NCI-H146 treated with DMSO at 0.1 percent for 48 hours (cell line): Measurements from ENCODE around the gene OSMR.

Source experiments
- DNase-seq: peaks from one replicate; lab custom pipeline; 2025; ENCODE audit not compliant: unreplicated experiment; lab: John Stamatoyannopoulos, UW

OSMR gene

DNA sequence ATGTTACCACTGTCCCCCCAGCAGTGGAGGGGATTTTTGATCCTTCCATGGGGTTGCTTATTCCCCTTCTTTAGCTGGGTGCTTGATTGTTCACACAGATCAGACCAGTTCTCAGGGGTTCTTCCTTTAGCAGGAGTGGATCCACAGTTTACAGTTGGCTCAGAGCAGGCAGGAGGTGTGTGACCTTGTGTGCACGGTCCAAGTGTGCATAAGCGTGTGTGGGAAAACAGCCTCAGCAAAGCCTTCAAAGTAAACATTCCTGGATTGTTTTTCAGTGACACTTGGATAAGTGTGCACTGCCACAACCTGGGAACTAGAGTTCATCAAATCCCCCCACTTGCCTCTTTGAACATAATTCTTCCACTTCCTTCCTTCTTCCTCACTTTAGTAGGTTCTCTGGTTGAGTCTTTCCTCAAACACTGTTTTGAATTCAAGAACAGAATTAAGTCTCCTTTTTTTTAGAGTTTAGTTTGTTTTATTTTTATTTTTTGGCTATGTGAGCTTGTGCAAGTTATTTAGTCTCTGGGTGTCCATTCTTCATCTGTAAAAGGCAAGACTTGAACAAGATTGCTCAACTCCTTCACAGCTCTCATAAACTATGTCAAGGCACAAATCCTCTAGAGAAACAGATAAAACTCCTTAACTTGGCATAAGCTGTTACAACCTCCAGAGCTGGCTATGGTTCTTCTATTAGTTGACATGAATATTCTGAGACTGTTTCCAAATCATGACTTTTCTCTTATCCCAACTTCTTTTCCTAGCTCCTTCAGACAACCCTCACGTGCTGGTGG is 78.0 kb downstream of the OSMR start:
- no peak for DNase-seq

- no peak for DNase-seq
Measured at GRCh38 chr5:38925154-38925925, 79.5 kb downstream of the OSMR start.

- no peak for DNase-seq
Measured at GRCh38 chr5:38926121-38926520, 80.3 kb downstream of the OSMR start.

DNA sequence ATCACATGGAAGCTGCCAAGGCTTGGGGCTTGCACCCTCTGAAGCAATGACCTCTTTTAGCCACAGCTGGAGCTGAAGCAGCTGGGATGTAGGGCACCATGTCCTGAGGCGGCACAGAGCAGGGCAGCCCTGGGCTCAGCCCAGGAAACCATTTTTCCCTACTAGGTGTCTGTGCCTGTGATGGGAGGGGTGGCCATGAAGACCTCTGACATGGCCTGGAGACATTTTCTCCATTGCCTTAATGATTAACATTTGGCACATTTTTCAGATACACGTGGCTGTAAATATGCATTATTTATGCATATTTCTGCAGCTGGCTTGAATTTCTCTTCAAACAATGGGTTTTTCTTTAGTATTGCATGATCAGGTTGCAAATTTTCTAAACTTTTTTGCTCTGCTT is 81.7 kb downstream of the OSMR start:
- DNase-seq = no peak

DNA sequence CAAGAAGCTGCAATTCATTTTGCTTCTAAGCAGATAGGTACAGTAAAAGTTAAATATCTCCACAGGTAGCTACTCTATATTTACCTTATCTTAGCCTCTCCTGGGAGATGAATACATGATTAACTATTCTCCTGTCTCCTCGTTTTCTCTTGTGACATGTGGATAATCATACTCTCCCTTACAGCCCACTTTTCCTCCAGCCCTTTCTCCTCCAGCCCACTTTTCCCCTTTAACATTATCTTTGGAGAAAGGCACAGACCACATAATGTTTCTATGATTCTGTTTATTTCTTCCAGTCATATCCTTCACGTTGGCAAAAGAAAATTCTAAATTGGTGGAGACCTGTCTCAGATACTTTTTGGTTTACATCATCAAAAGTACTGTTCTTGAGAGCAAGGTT is 84.0 kb downstream of the OSMR start:
- DNase-seq = no peak

DNA sequence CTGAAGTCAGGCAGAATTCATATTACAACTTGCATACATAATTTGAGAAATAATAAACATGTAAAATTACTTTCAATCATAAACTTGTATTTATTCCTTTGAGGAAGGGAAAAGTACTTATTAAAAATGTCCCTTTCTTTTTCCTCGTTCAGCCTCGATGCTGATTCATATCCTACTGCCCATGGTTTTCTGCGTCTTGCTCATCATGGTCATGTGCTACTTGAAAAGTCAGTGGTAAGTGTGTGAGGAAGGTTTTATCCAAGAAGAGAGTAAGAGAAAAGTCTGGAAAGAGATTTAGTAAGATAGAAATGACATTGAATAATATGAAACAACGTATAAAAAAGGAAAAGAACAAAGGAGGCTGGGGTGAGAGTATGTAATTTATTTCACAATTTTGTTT is 85.9 kb downstream of the OSMR start:
- DNase-seq = no peak

DNA sequence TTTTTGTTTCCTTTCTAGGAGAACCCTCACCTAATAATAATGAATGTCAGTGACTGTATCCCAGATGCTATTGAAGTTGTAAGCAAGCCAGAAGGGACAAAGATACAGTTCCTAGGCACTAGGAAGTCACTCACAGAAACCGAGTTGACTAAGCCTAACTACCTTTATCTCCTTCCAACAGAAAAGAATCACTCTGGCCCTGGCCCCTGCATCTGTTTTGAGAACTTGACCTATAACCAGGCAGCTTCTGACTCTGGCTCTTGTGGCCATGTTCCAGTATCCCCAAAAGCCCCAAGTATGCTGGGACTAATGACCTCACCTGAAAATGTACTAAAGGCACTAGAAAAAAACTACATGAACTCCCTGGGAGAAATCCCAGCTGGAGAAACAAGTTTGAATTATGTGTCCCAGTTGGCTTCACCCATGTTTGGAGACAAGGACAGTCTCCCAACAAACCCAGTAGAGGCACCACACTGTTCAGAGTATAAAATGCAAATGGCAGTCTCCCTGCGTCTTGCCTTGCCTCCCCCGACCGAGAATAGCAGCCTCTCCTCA is 87.1 kb downstream of the OSMR start:
- DNase-seq = no peak

- DNase-seq = no peak
Measured at GRCh38 chr5:38935437-38935836, 89.6 kb downstream of the OSMR start.

- no peak for DNase-seq
Measured at GRCh38 chr5:38936269-38936668, 90.5 kb downstream of the OSMR start.

- DNase-seq = no peak
Measured at GRCh38 chr5:38938424-38938823, 92.6 kb downstream of the OSMR start.

GRCh38 chr5:38938973-38939372 is 93.2 kb downstream of the OSMR start:
- DNase-seq = no peak

- no peak for DNase-seq
Measured at GRCh38 chr5:38940230-38940858, 94.5 kb downstream of the OSMR start.

DNA sequence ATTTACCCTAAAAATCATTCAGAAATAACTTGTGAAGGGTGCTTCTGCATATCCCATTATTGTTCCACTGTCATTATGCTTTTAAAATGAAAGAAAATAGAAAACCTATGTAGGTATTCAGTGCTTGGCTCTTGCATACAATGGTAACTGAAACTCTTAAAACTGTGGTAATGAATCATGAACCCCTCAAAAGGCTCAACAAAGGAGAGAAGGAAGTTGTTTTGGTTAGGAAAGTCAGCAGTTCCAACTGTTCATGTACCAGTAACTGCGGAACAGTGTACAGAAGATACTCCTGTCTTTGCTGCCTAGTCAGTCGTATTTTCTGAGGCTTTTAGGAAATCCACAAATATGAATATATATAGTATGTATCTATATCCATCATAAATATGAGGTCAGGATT is 96.1 kb downstream of the OSMR start:
- DNase-seq = no peak

GRCh38 chr5:38944282-38944681 is 98.5 kb downstream of the OSMR start:
- DNase-seq = no peak

DNA sequence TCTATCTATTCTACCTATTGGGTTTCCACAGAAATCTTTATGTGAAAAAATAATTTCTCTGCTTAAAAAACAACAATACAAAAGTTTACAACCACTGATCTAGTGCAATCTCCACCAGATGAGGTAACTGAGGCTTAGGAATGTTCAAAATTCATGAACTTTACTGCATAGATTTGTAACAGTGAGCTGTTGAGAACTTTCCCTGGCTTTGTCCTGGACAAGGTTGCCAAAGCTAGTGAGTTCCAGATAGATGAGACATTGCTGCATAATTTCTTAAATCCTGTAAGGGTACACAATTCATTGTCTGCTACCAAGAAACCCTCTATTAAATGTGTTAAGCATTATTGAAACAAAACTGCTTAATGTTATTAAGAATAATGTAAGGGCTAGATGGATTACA is 102.7 kb downstream of the OSMR start:
- DNase-seq = no peak

GRCh38 chr5:38953426-38954012 is 107.7 kb downstream of the OSMR start:
- DNase-seq = no peak

DNA sequence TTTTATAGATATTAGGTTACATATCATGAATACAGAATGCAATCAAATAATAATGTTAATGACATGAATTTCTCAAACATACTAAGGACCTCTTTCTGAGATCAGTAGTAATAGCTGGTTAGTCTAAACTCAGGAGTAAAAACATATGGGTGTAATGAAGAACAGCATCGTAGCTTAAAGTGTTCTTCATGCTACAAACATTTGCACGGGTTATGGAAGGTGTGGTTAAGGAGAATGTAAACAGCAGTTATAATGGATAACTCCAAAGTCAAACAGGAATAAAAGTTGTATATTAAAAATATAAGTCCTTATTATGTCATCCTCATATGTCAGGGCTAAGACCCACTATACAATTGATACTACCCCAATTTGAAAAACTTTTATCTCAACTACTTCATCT is 115.9 kb downstream of the OSMR start:
- no peak for DNase-seq

DNA sequence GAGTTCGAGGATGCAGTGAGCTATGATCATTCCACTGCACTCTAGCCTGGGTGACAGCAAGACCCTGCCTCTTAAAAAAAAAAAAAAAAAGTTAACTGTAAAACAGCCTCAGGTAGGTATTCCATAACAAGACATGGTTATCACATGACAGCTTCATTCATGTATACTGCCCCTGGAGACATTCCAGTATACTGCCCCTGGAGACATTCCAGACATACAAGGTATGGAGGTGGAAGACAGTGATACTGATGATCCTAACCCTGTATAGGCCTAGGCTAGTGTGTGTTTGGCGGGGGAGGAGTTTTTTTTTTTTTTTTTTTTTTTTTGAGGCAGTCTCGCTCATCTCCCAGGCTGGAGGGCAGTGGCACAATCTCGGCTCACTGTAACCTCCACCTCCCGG is 122.9 kb downstream of the OSMR start:
- no peak for DNase-seq

GRCh38 chr5:38978036-38978435 is 132.2 kb downstream of the OSMR start:
- no peak for DNase-seq

- DNase-seq = no peak
Measured at GRCh38 chr5:38979535-38979934, 133.7 kb downstream of the OSMR start.
